ENCODE results near the gene CEBPZ.

DNA sequence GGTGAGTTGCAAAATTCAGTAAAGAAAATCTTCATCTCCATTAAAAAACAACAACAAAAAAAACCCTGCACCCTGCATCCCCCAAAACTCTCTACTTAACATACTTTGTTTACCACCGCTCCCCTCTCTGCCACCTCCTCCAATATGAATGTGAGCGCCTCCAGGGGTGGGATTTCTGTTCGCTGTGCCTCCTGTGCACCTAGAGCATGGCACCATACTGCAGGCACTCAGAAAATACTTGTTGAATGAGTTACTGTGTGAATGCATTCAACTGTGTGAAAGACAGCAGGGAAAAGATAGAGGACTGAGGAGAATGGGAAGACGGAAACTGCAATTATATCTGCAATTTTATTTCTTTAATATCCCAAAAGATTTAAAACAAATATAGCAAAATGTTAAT is 4.5 kb downstream of the CEBPZ start:
- TF ChIP-seq, protein P1, sequence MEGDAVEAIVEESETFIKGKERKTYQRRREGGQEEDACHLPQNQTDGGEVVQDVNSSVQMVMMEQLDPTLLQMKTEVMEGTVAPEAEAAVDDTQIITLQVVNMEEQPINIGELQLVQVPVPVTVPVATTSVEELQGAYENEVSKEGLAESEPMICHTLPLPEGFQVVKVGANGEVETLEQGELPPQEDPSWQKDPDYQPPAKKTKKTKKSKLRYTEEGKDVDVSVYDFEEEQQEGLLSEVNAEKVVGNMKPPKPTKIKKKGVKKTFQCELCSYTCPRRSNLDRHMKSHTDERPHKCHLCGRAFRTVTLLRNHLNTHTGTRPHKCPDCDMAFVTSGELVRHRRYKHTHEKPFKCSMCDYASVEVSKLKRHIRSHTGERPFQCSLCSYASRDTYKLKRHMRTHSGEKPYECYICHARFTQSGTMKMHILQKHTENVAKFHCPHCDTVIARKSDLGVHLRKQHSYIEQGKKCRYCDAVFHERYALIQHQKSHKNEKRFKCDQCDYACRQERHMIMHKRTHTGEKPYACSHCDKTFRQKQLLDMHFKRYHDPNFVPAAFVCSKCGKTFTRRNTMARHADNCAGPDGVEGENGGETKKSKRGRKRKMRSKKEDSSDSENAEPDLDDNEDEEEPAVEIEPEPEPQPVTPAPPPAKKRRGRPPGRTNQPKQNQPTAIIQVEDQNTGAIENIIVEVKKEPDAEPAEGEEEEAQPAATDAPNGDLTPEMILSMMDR (IDR thresholded peaks at IDR 0.05), result no peak
- TF ChIP-seq EZH2 (IDR thresholded peaks at IDR 0.05; ENCODE audit: borderline replicate concordance, insufficient read depth, low read depth, low read length, poor library complexity, severe bottlenecking), result no peak
